Gastrocnemius medialis (tissue), 4 donors: ENCODE results near the gene ABLIM3. TPM values are rescaled to one million over a fixed set of nuclear protein-coding genes. Genes with fewer than 3 reads are reported as not detected.
"Not testable (repeated sequence)": the region's sequence is repeated elsewhere in the genome, so short reads cannot be mapped to it uniquely, and the experiment has no call there.

Experiments used
- ATAC-seq, 2 donors: fragments of 150-250 bp; one replicate each; pipeline ENCODE4 v1.9.1; 2016
- DNase-seq, 2 donors: peaks; one replicate each; pipeline ENCODE4 v3.0.0-alpha.2; 2019
- H3K27ac ChIP-seq, 4 donors: fragments of 200-600 bp; sonication (generic); 1 replicate in 1 of 4; 2 replicates in 3 of 4; pipeline ENCODE4 v1.5.1; 2016 to 2018; ENCODE audit warnings: mild to moderate bottlenecking in 2 of 4, moderate library complexity in 1 of 4
- H3K27me3 ChIP-seq, 3 donors: fragments of 200-600 bp; sonication (generic) in 2 of 3; 1 replicate in 1 of 3; 2 replicates in 2 of 3; pipeline versions ENCODE4 v1.5.1 to v1.6.0; 2016 to 2019; ENCODE audit warnings: mild to moderate bottlenecking in 1 of 3, moderate library complexity in 1 of 3
- H3K36me3 ChIP-seq, 2 donors: fragments of 200-600 bp; sonication (generic) in 1 of 2; one replicate each; pipeline ENCODE4 v1.5.1; 2017 to 2018
- H3K4me1 ChIP-seq, 2 donors: fragments of 200-600 bp; sonication (generic) in 1 of 2; one replicate each; pipeline ENCODE4 v1.5.1; 2016 to 2017; ENCODE audit warnings: mild to moderate bottlenecking in 2 of 2
- H3K4me3 ChIP-seq, 4 donors: fragments of 200-600 bp; sonication (generic) in 3 of 4; 1 replicate in 1 of 4; 2 replicates in 3 of 4; pipeline ENCODE4 v1.5.1; 2016 to 2019; ENCODE audit warnings: mild to moderate bottlenecking in 2 of 4
- H3K9me3 ChIP-seq, 3 donors: fragments of 200-600 bp; sonication (generic) in 2 of 3; 1 replicate in 1 of 3; 2 replicates in 2 of 3; pipeline ENCODE4 v1.5.1; 2016 to 2019
- POLR2A ChIP-seq, 2 donors: fragments of 450-650 bp; IDR thresholded peaks; one replicate each; pipeline ENCODE4 v1.6.1; 2017; ENCODE audit warnings: antibody characterized with exemption in 2 of 2, mild to moderate bottlenecking in 2 of 2, moderate library complexity in 2 of 2
- in situ Hi-C, 4 donors: fragments of 200-750 bp; cut with MboI; loops; one replicate each; pipeline versions ENCODE4 v1.15.0 to v1.8.0; 2017; ENCODE audit warnings: low sequenced_read_pairs in 4 of 4
- intact Hi-C: fragments of 100-400 bp; cut with DNase I; formaldehyde crosslinking; loops from one replicate; pipeline ENCODE4 v1.15.1; 2023; ENCODE audit warnings: low total_unique reads
- total RNA-seq, 4 donors: library from RNA; depleted of rRNA; stranded (reverse); fragments of >200 nt; gene quantifications; one replicate each; pipeline versions ENCODE4 v1.1.0 to v1.2.3, GENCODE V29; 2016
- TF ChIP-seq, protein P1 (sequence below), 5 experiments: fragments of 450-650 bp in 3 of 5; fragments of 200-600 bp in 2 of 5; sonication (generic) in 2 of 5; IDR thresholded peaks in 4 of 5; conservative IDR thresholded peaks in 1 of 5; 1 replicate in 4 of 5; 2 replicates in 1 of 5; pipeline ENCODE4 v1.5.1; 2016 to 2019; ENCODE audit warnings: antibody characterized with exemption in 5 of 5, mild to moderate bottlenecking in 3 of 5, moderate library complexity in 3 of 5

ABLIM3 gene
- total RNA-seq, 4 donors from 2014 or later, result 37.5 to 155 (median 67.7) TPM

GRCh38 chr5:149185067-149185466 lies 43.8 kb downstream of the ABLIM3 start:
- no peak for ATAC-seq
- H3K27me3 ChIP-seq, result no peaks in the 10 kb centered on the region
- intact Hi-C loops (no loop called here), in situ Hi-C loops (no loop called here)
- no peaks in the 10 kb centered on the region for H3K4me1 ChIP-seq
- DNase-seq, result no peak
- TF ChIP-seq, protein P1, sequence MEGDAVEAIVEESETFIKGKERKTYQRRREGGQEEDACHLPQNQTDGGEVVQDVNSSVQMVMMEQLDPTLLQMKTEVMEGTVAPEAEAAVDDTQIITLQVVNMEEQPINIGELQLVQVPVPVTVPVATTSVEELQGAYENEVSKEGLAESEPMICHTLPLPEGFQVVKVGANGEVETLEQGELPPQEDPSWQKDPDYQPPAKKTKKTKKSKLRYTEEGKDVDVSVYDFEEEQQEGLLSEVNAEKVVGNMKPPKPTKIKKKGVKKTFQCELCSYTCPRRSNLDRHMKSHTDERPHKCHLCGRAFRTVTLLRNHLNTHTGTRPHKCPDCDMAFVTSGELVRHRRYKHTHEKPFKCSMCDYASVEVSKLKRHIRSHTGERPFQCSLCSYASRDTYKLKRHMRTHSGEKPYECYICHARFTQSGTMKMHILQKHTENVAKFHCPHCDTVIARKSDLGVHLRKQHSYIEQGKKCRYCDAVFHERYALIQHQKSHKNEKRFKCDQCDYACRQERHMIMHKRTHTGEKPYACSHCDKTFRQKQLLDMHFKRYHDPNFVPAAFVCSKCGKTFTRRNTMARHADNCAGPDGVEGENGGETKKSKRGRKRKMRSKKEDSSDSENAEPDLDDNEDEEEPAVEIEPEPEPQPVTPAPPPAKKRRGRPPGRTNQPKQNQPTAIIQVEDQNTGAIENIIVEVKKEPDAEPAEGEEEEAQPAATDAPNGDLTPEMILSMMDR (IDR thresholded peaks at IDR 0.05 in 4 of 5, conservative IDR thresholded peaks at IDR 0.05 in 1 of 5), result no peak
- no peak for TF ChIP-seq POLR2A (IDR thresholded peaks at IDR 0.05)
- no peaks in the 10 kb centered on the region for H3K9me3 ChIP-seq
- H3K4me3 ChIP-seq, result no peak overlapping the region
- H3K36me3 ChIP-seq, result peaks cover 0 to 33% of the 10 kb centered on the region in 2 donors
- no peak overlapping the region for H3K27ac ChIP-seq

GRCh38 chr5:149186506-149186905 lies 45.2 kb downstream of the ABLIM3 start:
- H3K4me1 ChIP-seq, result no peaks in the 10 kb centered on the region
- H3K36me3 ChIP-seq, result peaks cover 0 to 33% of the 10 kb centered on the region in 2 donors
- no peaks in the 10 kb centered on the region for H3K9me3 ChIP-seq
- H3K4me3 ChIP-seq, result no peak overlapping the region
- ATAC-seq, result no peak
- no peaks in the 10 kb centered on the region for H3K27me3 ChIP-seq
- in situ Hi-C loops (no loop called here), intact Hi-C loops (no loop called here)
- peak overlapping the region in 1 of 4 donors; percentile 35 for H3K27ac ChIP-seq
- DNase-seq, result no peak
- no peak for TF ChIP-seq POLR2A (IDR thresholded peaks at IDR 0.05)
- TF ChIP-seq, protein P1 (IDR thresholded peaks at IDR 0.05 in 4 of 5, conservative IDR thresholded peaks at IDR 0.05 in 1 of 5), result no peak

DNA sequence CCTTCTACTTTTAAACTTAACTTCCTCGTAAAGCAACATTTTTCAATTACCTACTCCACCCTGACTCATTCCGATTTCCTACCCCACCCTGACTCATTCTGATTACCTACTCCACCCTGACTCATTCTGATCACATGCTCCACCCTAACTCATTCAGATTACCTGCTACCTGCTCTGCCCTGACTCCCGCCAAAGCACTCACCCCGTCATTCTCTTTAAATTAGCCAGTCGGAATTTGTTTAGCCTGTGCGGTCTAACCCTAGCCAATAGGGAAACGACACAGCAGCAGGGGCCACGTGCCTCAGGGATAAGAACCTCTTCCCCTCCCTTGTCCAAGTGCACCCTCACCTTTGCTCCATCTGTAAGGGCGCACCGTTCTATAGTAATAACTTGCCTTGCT lies 46.3 kb downstream of the ABLIM3 start:
- ATAC-seq, H3K4me1 ChIP-seq, in situ Hi-C loops: not testable (repeated sequence)

DNA sequence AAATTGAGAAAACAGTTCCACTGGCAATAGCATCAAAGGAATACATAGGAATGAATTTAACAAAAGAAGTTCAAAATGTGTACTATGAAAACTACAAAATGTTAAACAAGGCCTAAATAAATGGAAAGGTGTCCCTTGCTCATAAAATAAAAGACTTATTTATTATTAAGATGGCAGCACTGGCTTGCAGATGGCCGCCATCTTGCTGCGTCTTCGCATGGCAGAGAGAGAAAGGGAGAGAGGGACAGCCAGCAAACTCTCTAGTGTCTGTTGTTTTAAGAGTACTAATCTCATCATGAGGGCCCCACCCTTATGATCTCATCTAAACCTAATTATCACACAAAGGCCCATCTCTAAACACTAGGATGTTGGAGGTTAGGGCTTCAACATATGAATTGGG lies 47.1 kb downstream of the ABLIM3 start:
- no peak for ATAC-seq
- in situ Hi-C loops, result no loop called here
- Histone ChIP-seq H3K9me3 (no peaks in the 10 kb centered on the region), H3K4me1 (peaks cover 0 to 6% of the 10 kb centered on the region in 2 donors), H3K4me3 (no peak overlapping the region), H3K27ac (peak overlapping the region in 2 of 4 donors; percentile 12 to 14), H3K36me3 (peaks cover 0 to 26% of the 10 kb centered on the region in 2 donors), H3K27me3 (no peaks in the 10 kb centered on the region)
- intact Hi-C loops, result no loop called here
- TF ChIP-seq, protein P1 (IDR thresholded peaks at IDR 0.05 in 4 of 5, conservative IDR thresholded peaks at IDR 0.05 in 1 of 5), result no peak
- no peak for TF ChIP-seq POLR2A (IDR thresholded peaks at IDR 0.05)
- no peak for DNase-seq

More for the DNA sequence above, 46.3 kb downstream of the ABLIM3 start:
- intact Hi-C loops, H3K9me3 ChIP-seq, H3K4me3 ChIP-seq, DNase-seq, H3K27me3 ChIP-seq: not testable (repeated sequence)
- peaks cover 0 to 33% of the 10 kb centered on the region in 2 donors for H3K36me3 ChIP-seq
- H3K27ac ChIP-seq, result peak overlapping the region in 2 of 4 donors; percentile 5 to 14

DNA sequence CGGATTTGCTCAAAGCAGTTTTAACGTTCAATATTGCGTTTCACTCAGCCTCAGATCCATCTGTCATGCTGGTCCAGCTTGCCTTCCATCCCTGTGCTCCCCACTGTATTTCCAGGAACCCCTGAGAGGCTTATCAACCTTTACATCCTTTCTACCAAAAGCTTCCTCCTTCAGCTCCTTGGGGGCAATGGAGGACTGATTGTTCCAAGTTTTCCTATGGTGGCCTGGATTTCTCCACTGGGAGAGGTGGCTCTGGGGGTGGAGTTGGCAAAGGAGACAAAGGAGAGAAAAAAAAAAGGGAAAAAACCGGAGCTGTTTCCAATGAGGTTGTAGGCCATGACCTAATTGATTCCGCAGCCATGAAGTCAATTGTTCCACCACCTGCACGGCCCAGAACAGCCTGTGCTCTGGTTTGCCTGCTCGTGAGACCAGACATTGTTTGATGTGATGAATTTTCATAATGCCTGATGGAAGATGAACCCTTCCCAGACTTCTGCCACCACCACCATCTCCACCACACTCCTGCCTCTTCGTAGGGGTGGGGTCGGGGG lies 54.1 kb downstream of the ABLIM3 start:
- Histone ChIP-seq H3K4me1 (peaks cover 4 to 19% of the 10 kb centered on the region in 2 donors), H3K27ac (peak overlapping the region; percentile 71 to 80 (median 76)), H3K9me3 (no peaks in the 10 kb centered on the region), H3K4me3 (no peak overlapping the region), H3K27me3 (no peaks in the 10 kb centered on the region), H3K36me3 (peaks cover 0 to 24% of the 10 kb centered on the region in 2 donors)
- in situ Hi-C loops (no loop called here), intact Hi-C loops (no loop called here)
- TF ChIP-seq, protein P1 (IDR thresholded peaks at IDR 0.05 in 4 of 5, conservative IDR thresholded peaks at IDR 0.05 in 1 of 5), result no peak
- TF ChIP-seq POLR2A (IDR thresholded peaks at IDR 0.05), result peak in 1 of 2 donors; percentile 32
- ATAC-seq, result peak; percentile 76 to 79
- peak in 1 of 2 donors; percentile 55 for DNase-seq
